ENCODE measurements around the gene DLX1.
"Not testable (repeated sequence)": the region's sequence is repeated elsewhere in the genome, so short reads cannot be mapped to it uniquely, and the experiment has no call there.

Gene DLX1

DNA sequence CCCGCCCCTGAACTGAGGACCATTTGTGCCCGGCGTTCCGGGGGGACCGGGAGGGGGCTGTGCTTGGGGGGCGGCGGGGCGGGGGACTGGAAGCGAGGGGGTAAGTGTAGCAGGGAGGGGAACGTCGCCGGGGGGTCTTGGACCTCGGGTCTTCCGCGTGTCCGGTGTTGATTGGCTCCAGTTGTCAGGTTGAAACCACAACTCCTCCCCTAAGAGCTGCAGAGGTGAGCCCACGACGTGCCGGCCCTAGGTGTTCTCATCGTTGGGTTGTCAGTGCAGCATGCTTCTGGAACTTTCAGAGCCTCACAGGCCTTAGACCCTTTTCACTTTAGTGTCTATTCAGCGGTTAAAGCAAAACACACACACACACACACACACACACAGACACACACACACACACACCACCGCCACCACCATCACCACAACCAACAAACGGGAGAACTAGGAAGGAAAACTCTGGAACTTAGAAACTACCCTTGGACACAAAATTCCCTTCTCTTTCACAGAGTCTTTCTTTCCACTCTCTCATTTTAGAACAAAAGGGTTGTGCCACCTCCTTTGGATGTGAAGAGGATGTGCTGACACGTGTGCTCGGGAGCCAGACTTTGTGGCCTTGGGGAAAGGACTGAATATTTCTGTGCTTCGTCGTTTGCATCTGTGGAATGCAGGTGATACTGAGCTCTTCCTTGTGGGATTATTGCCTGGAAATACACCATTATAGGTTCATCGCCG is 24.1 kb downstream of the DLX1 start:
- no peak for DNase-seq (ENCODE audit: low read depth in 1 of 2, low spot score in 1 of 2)

DNA sequence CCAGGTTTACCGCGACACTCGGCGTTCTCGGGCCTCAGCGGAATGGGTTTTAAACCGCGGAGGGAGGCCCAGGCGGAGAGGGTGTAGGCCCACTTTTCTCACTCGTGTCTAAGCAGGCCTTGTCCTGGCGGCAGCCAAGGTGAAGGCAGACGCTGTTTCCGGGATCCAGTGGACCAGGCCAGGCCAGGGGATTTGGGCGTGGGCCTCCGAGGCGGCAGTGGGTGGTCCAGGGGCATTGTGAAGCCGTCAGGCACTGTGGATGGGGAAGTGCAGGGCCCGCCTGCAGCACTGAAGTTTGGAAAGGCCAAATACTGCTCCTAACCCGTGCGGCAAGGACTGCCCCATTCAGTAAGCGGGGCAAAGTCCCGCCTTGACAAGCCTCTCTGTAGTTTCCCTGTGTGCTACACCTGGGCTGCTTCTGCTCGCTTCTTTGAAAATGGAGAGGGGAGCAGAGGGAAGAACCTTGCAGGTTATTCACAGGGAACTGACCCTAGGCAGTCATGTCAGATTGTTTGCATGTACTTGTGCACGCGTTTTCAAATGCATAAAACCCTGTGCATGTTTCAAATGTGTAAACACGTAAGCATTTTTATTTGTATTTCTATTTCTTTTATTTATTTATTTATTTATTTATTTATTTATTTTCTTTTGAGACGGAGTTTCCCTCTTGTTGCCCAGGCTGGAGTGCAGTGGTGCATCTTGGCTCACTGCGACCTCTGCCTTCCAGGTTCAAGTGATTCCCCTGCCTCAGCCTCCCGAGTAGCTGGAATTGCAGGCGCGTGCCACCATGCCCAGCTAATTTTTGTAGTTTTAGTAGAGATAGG is 24.9 kb downstream of the DLX1 start:
- DNase-seq (ENCODE audit: low read depth in 1 of 2, low spot score in 1 of 2), result no peak

DNA sequence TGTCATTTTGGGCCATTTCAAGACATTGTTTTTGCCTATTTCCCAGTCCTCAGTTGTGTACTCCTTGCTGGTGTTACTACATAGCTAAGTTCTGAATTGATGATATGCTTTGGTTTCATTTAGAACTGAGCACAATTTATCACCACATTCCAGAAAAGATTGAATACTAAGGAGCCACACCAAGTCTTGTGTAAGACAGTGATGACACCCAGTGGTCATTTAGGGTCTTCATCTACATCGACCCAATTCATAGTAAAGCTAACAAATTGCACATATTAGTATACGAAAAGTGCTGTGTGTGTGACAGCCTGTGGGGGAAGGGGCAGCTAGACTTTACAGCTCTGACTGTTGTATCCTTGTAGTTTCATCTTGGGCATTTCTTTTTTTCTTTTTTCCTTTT is 28.3 kb downstream of the DLX1 start:
- no peak for DNase-seq (ENCODE audit: low read depth in 1 of 2, low spot score in 1 of 2)

DNA sequence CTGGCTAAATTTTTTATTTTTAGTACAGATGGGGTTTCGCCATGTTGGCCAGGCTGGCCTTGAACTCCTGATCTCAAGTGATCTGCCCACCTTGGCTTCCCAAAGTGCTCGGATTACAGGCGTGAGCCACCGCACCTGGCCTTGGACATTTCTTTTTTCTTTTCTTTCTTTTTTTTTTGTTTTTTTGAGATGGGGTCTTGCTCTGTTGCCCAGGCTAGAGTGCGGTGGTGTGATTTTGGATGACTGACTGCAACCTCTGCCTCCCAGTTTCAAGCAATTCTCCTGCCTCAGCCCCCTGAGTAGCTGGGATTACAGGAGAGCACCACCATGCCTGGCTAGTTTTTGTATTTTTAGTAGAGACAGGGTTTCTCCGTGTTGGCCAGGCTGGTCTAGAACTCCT is 28.9 kb downstream of the DLX1 start:
- DNase-seq (ENCODE audit: low read depth in 1 of 2, low spot score in 1 of 2), result not testable (repeated sequence)

DNA sequence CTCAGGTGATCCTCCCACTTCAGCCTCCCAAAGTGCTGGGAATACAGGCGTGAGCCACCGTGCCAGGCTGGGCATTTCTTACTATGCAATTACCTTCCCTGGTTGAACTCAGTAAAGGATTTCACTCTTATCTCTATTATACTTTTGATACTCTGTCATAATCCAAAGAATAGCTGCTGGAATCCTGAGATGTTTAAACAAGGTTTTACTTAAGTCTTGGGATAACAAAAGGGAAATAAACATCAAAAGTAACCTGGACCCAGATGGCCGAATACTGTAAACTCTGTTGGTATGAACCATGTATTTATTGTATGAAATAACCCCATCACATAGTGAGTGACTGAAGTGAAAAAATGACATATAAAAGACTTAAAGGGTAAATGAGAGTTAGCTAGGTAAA is 29.3 kb downstream of the DLX1 start:
- no peak for DNase-seq (ENCODE audit: low read depth in 1 of 2, low spot score in 1 of 2)

DNA sequence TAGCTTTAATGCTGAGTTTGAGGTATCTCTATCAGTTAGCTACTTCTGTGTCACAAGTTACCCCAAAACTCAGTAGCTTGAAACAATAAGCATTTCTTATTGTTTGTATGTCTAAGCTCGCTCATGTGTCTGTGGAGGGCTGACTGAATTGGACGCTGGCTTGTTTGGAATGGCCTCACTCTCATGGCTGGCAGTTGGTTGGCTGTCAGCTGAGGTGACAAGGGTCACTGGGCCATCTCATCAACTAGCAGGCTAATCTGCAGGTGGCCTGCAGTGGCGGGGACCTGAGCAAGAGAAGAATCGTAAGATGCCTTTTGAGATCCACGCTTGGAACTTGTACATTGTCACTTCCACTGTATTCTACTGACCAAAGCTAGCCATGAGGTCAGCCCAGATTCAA is 30.8 kb downstream of the DLX1 start:
- no peak for DNase-seq (ENCODE audit: low read depth in 1 of 2, low spot score in 1 of 2)

DNA sequence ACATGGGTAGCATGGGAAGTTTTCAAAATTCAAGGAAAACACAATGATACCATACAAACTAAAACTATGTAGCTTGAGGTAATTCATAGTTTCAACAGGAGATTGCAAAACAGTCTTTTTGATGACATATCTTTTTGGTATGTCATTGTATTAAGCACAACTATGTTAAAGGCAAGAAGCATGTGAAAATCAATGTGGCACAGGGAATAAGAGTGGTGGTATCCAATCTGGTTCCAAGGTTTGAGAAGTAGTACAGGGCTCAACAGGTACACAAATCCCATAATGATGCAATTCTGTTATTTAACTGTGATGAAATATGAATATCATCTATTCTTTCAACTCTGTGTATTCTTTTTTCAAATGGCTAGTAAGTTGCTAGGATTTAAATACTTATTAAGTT is 33.8 kb downstream of the DLX1 start:
- no peak for DNase-seq (ENCODE audit: low read depth in 1 of 2, low spot score in 1 of 2)

DNA sequence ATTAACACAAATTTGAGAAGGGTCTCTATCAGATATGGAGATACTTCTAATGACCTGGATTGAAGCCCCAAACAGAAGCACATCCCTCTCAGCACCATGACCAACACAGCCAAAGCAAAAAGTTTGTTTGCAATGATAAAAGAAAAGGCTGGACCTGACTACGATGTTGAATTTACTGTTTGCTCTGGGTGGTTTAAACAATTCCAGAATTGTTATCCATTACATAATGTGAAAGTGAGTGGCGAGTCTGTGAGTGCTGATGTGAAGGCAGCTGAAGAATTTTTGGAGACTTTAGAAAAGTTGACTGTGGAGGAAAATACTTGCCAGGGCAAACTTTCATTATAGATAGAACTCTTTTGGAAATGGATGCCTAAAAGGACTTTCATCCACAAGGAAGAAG is 34.8 kb downstream of the DLX1 start:
- DNase-seq (ENCODE audit: low read depth in 1 of 2, low spot score in 1 of 2), result no peak

DNA sequence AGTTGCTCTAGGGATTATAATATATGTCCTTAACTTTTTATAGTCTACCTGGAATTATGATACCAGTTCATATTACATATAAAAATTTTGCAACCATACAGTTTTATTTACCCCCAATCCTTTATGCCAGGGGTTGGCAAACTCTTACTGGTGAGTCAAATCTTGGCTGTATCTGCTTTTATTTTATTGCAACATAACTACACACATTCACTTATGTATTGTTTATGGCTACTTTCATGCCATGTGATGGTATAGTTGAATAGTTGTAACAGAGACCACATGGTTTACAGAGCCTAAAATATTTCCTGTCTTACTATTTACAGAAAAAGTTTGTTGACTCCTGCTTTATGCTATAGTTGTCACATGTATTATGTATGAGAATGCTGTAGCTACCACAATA is 43.2 kb downstream of the DLX1 start:
- DNase-seq (ENCODE audit: low read depth in 1 of 2, low spot score in 1 of 2), result no peak

DNA sequence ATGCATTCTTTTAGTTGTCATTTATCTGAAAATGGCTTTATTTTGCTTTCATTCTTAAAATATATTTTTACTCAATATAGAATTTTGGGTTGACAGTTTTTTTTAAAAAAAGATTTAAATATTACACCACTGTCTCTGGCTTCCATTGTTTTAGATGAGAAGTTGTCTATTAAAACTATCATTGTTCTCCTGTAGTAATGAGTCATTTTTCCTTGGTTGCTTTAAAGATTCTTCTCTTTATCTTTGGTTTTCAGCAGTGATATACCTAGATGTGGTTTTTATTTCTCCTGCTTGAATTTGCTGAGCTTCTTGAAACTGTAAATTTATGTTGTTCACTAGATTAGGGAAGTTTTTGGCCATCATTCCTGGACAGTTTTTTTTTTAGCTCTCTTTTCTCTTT is 44.1 kb downstream of the DLX1 start:
- DNase-seq (ENCODE audit: low read depth in 1 of 2, low spot score in 1 of 2), result no peak

DNA sequence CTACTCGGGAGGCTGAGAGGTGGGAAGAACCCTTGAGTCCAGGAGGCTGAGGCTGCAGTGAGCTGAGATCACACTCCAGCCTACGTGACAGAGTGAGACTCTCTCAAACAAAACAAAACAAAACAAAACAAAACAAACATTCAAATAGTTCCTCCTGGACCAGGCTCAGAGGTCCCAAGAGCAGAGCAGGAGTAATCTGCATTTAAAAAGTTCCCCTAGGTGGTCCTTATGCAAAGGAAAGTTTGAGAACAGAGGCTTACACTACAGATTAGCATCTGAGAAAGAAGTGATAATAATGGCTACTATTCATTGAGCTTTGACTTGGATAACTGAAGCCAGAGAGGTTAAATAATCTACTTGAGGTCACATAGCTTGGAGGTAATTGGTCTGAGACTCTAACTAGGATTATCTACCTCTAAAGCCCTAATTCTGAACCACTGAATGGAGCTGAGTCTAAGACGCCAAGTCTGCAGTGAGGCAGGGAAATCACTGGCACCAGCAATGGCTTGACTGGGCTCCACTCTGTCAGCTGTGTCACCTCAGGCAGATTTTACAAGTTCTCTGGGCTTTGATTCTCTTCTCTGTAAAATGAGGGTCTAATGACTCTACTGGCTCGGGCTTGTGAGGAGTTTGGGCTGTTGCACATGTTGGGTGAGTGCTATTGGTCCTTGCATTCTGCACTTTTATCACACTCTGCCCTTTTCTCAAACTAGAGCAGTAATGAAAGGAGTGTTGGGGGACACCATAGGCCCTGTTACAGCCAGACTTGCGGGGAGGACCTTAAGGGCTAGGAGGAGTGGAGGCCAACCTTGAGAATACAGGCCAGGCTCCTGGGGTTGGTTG is 46.6 kb downstream of the DLX1 start:
- DNase-seq (ENCODE audit: low read depth in 1 of 2, low spot score in 1 of 2), result no peak

DNA sequence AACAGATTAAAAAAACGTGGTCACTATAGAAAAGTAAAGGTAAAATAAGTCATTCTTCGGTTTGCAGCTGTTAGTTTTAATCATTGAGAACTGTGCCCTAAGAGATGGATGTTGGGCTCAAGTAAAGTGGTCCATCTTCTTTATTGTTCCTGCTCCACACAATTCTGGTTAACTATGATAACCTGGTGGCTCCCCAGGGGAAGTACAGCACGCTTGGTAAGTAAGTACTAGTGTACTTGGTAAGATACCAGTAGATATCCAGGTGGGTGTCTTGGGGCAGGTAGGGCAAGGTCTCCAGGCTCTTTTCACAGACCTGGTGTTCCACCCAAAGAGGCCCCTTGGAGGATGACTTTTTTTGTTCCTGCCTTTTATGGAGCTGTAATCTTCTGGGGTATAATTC is 49.0 kb downstream of the DLX1 start:
- DNase-seq (ENCODE audit: low read depth in 1 of 2, low spot score in 1 of 2), result no peak

DNA sequence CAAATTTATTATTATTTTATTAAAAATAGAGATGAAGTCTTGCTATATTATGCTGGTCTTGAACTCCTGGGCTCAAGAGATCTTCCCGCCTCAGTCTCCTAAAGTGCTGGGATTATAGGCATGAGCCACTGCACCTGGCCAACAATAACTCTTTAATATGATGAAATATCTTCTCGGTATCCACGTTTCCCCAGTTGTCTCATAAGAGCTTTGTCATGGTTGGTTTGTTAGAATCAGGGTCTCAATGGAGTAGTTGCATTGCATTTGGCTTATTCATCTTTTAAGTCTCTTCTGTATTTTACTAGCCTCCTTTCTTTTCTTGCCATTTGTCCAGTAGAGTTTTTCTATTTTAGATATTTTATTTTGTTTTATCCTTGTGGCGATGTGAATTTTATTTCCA is 50.1 kb downstream of the DLX1 start:
- DNase-seq (ENCODE audit: low read depth in 1 of 2, low spot score in 1 of 2), result no peak

DNA sequence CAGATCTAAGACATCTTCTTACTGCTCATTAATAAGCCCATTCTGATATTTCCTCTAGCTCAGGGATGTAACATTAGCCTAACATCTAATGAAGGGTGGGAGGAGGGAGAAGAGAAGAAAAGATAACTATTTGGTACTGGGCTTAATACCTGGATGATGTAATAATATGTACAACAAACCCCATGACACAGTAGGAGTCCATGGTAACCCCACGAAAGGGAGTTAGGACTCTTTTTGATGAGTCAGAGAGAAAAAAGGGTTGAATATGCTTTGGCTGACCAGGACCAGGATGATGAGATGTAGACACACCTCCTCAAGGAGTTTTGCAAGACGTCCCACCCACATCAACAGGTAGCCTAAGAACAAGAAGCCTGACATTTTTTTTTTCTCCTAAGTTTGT is 51.8 kb downstream of the DLX1 start:
- DNase-seq (ENCODE audit: low read depth in 1 of 2, low spot score in 1 of 2), result no peak

DNA sequence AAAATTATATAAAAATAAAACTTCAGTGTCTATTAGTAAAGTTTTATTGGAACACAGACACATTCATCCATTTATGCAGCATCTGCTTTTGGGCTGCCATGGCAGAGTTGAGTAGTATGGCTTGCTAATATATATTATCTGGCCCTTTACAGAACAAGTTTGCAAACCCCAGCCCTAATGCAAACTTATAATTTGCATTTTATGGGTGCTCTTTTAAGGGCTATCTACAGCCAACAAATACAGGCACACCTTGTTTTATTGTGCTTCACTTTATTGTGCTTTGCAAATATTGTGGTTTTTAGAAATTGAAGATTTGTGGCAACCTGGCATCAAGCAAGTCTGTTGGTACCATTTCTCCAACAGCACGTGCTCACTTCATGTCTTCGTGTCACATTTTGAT is 52.6 kb downstream of the DLX1 start:
- DNase-seq (ENCODE audit: low read depth in 1 of 2, low spot score in 1 of 2), result no peak

DNA sequence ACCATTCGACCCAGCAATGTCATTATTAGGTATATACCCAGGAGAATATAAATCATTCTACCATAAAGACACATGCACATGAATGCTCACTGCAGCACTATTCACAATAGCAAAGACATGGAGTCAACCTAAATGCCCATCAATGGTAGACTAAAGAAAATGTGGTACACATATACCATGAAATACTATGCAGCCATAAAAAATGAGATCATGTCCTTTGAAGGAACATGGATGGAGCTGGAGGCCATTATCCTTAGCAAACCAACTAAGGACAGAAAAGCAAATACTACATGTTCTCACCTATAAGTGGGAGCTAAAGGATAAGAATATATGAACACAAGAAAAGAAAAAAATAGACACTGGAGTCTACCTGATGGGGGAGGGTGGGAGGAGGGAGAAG is 53.4 kb downstream of the DLX1 start:
- not testable (repeated sequence) for DNase-seq (ENCODE audit: low read depth in 1 of 2, low spot score in 1 of 2)

Data from activated T-helper 1 cell treated with anti-CD3 and anti-CD28 coated beads, Interleukin-2, amount 50 U/mL, for 16 hours (primary cell).